SK-N-SH (cell line): Measurements from ENCODE around the gene PRICKLE4. TPM values are rescaled to one million over a fixed set of nuclear protein-coding genes. Genes with fewer than 3 reads are reported as not detected.
"Not testable (repeated sequence)": the region's sequence is repeated elsewhere in the genome, so short reads cannot be mapped to it uniquely, and the experiment has no call there.

Experiments
- CTCF ChIA-PET: fragments of 300-600, 350-600 bp; formaldehyde crosslinking; extraction: SDS; loops from one replicate; lab custom pipeline; 2021; lab: Yijun Ruan, JAX
- POLR2A ChIA-PET: fragments of 350-600 bp; sonication (Branson Sonifier 250); formaldehyde crosslinking; extraction: SDS; loops from one replicate; lab custom pipeline; 2020; ENCODE audit warnings: antibody characterized with exemption, inconsistent platforms; lab: Yijun Ruan, JAX
- DNase-seq: peaks from one replicate; pipeline ENCODE4 v3.0.0; 2012
- H2AFZ ChIP-seq: fragments of 200-600 bp; sonication (generic); 2 replicates; pipeline ENCODE4 v1.8.1; 2016; ENCODE audit warnings: antibody characterized with exemption, mild to moderate bottlenecking, low read depth
- H3F3A ChIP-seq: fragments of 200-600 bp; sonication (generic); replicated peaks from 2 replicates; pipeline ENCODE3; 2016; ENCODE audit warnings: antibody characterized with exemption, mild to moderate bottlenecking; ENCODE audit not compliant: insufficient read depth
- H3K27ac ChIP-seq, 2 experiments: fragments of 200-500 bp in 1 of 2; fragments of 200-600 bp in 1 of 2; sonication (Bioruptor generic) in 1 of 2; sonication (generic), shearing (Covaris generic) in 1 of 2; 2 replicates each; pipeline versions ENCODE4 v1.5.1 to v1.6.1; 2014 to 2016; ENCODE audit warnings: low read depth in 2 of 2, inconsistent platforms in 1 of 2, low read length in 1 of 2, mild to moderate bottlenecking in 1 of 2, mixed read lengths in 1 of 2
- H3K27me3 ChIP-seq: fragments of 200-600 bp; sonication (generic), shearing (Covaris generic); 2 replicates; pipeline ENCODE4 v1.6.1; 2016; ENCODE audit warnings: mixed run types; ENCODE audit not compliant: insufficient read depth
- H3K36me3 ChIP-seq, 2 experiments: fragments of 200-500 bp in 1 of 2; fragments of 200-600 bp in 1 of 2; sonication (Bioruptor generic) in 1 of 2; sonication (generic) in 1 of 2; replicated peaks in 1 of 2; 2 replicates each; pipeline versions ENCODE3 to v1.5.1; 2014 to 2016; ENCODE audit warnings: low read length in 1 of 2, mild to moderate bottlenecking in 1 of 2; ENCODE audit not compliant: insufficient read depth in 2 of 2, control insufficient read depth in 1 of 2
- H3K4me1 ChIP-seq, 2 experiments: fragments of 200-500 bp in 1 of 2; fragments of 200-600 bp in 1 of 2; sonication (Bioruptor generic) in 1 of 2; sonication (generic), shearing (Covaris generic) in 1 of 2; 2 replicates each; pipeline versions ENCODE4 v1.5.1 to v1.6.1; 2014 to 2016; ENCODE audit warnings: low read depth in 1 of 2, low read length in 1 of 2, mixed run types in 1 of 2; ENCODE audit not compliant: insufficient read depth in 2 of 2, control insufficient read depth in 1 of 2
- H3K4me2 ChIP-seq: fragments of 200-600 bp; sonication (generic), shearing (Covaris generic); 2 replicates; pipeline ENCODE4 v1.6.1; 2017; ENCODE audit warnings: mixed run types
- H3K4me3 ChIP-seq, 2 experiments: fragments of 200-500 bp in 1 of 2; fragments of 200-600 bp in 1 of 2; sonication (Bioruptor generic) in 1 of 2; sonication (generic), shearing (Covaris generic) in 1 of 2; 2 replicates each; pipeline versions ENCODE4 v1.5.1 to v1.8.1; 2014 to 2016; ENCODE audit warnings: low read depth in 2 of 2, inconsistent platforms in 1 of 2, low read length in 1 of 2, mild to moderate bottlenecking in 1 of 2, mixed read lengths in 1 of 2, moderate library complexity in 1 of 2
- H3K79me2 ChIP-seq: fragments of 200-600 bp; sonication (generic); 2 replicates; pipeline ENCODE4 v1.8.1; 2017; ENCODE audit warnings: mild to moderate bottlenecking; ENCODE audit not compliant: insufficient read depth
- H3K9ac ChIP-seq: fragments of 200-600 bp; sonication (generic); 2 replicates; pipeline ENCODE4 v1.6.1; 2017; ENCODE audit warnings: mixed run types
- H3K9me2 ChIP-seq: fragments of 200-600 bp; sonication (generic); 2 replicates; pipeline ENCODE4 v1.6.1; 2017; ENCODE audit warnings: mixed run types
- H3K9me3 ChIP-seq: fragments of 200-600 bp; sonication (generic); 2 replicates; pipeline ENCODE4 v1.6.1; 2017; ENCODE audit warnings: mixed run types, mild to moderate bottlenecking, moderate library complexity
- H4K20me1 ChIP-seq: fragments of 200-600 bp; sonication (generic); 2 replicates; pipeline ENCODE4 v1.6.1; 2017; ENCODE audit warnings: mild to moderate bottlenecking, mixed run types; ENCODE audit not compliant: insufficient read depth
- ELF1 ChIP-seq: IDR thresholded peaks from 2 replicates; pipeline ENCODE4 v1.4.0; 2012
- EZH2phosphoT487 ChIP-seq: fragments of 200-600 bp; sonication (generic); IDR thresholded peaks from 2 replicates; pipeline ENCODE4 v1.6.1; 2017; ENCODE audit warnings: low read depth, mixed run types, mild to moderate bottlenecking, antibody characterized with exemption, moderate library complexity, borderline replicate concordance
- GATA2 ChIP-seq: sonication (generic); formaldehyde crosslinking; IDR thresholded peaks from 2 replicates; pipeline ENCODE4 v1.5.0; 2020; ENCODE audit warnings: mild to moderate bottlenecking, missing genetic modification reagents
- IRF3 ChIP-seq: fragments of 150-350 bp; IDR thresholded peaks from 2 replicates; pipeline ENCODE4 v1.6.1; 2016; ENCODE audit warnings: mild to moderate bottlenecking, low read depth, low read length
- MXI1 ChIP-seq: IDR thresholded peaks from 2 replicates; pipeline ENCODE4 v1.6.1; 2012; ENCODE audit warnings: mild to moderate bottlenecking, low read depth, low read length, improper control_type of control experiment
- POLR2AphosphoS5 ChIP-seq: IDR thresholded peaks from 2 replicates; pipeline ENCODE4 v1.6.1; 2012; ENCODE audit warnings: low read depth, low read length
- REST ChIP-seq: IDR thresholded peaks from 2 replicates; pipeline ENCODE4 v1.6.1; 2012; ENCODE audit warnings: mild to moderate bottlenecking, low read depth, low read length, moderate library complexity
- RFX5 ChIP-seq: IDR thresholded peaks from 2 replicates; pipeline ENCODE4 v1.6.1; 2012; ENCODE audit warnings: mild to moderate bottlenecking, improper control_type of control experiment, low read length
- USF1 ChIP-seq: IDR thresholded peaks from 2 replicates; pipeline ENCODE4 v1.4.0; 2012; ENCODE audit warnings: low read depth, borderline replicate concordance
- USF2 ChIP-seq: fragments of 150-350 bp; IDR thresholded peaks from 2 replicates; pipeline ENCODE4 v1.6.1; 2017; ENCODE audit warnings: antibody characterized with exemption, low read length, low read depth, borderline replicate concordance
- YY1 ChIP-seq: IDR thresholded peaks from 2 replicates; pipeline ENCODE4 v1.4.0; 2012; ENCODE audit warnings: low read depth, mild to moderate bottlenecking
- WGBS: methylation state at CpG from one replicate; pipeline ENCODE4 v1.1.6; 2017; ENCODE audit warnings: low lambda C conversion rate; 5-methylcytosine and 5-hydroxymethylcytosine counted together
- polyA plus RNA-seq, 3 experiments: library from polyadenylated mRNA; depleted of rRNA; stranded (reverse); fragments of >200 nt; gene quantifications; 2 replicates each; pipeline ENCODE4 v1.2.3, GENCODE V29; 2012

The PRICKLE4 gene
- polyA plus RNA-seq, 1 of the 3 experiments (the other 2 are of a cell fraction), result 3.9 TPM

- TF ChIP-seq USF2, result no peak
- TF ChIP-seq IRF3, result no peak
- TF ChIP-seq YY1, result no peak
- TF ChIP-seq REST, result no peak
- TF ChIP-seq, all 33 proteins: peak for 0
These were observed 30.5 kb downstream of the PRICKLE4 start (continued) for GRCh38 chr6:41811095-41811494.

- H2AFZ ChIP-seq, H3K4me3 ChIP-seq, H3K9ac ChIP-seq, H3F3A ChIP-seq, H3K9me2 ChIP-seq, H3K9me3 ChIP-seq, H3K27ac ChIP-seq, H4K20me1 ChIP-seq, H3K36me3 ChIP-seq, CTCF ChIA-PET, H3K4me2 ChIP-seq, H3K27me3 ChIP-seq, DNase-seq, H3K79me2 ChIP-seq, H3K4me1 ChIP-seq: not testable (repeated sequence)
- WGBS, result 96% methylated on average over 13 of the region's 13 CpGs
- POLR2A ChIA-PET, result interaction anchor here (0.7 kb wide), 1 partner anchor 533 kb away, joined by 4 read pairs; no protein-coding TSS in a partner anchor
These were observed 31.4 kb downstream of the PRICKLE4 start for GRCh38 chr6:41811946-41812345.

- CTCF ChIA-PET, result interaction anchor here (1.1 to 1.6 kb wide), 4 partner anchors 27 to 231 kb away, joined by 3 to 4 read pairs (median 4); partner anchors contain the start of genes BYSL and MED20
- Histone ChIP-seq H3K79me2 (no peaks in the 10 kb centered on the region), H3F3A (peaks cover 3% of the 10 kb centered on the region), H3K27me3 (no peaks in the 10 kb centered on the region), H3K9ac (no peak overlapping the region), H3K9me3 (no peaks in the 10 kb centered on the region), H3K4me3 (no peak overlapping the region), H2AFZ (no peak overlapping the region), H3K36me3 (no peaks in the 10 kb centered on the region), H4K20me1 (no peaks in the 10 kb centered on the region), H3K9me2 (no peaks in the 10 kb centered on the region), H3K4me1 (no peaks in the 10 kb centered on the region), H3K4me2 (no peak overlapping the region), H3K27ac (no peak overlapping the region)
- POLR2A ChIA-PET, result no interaction called here
- 61% methylated on average over 2 of the region's 2 CpGs for WGBS
- no peak for DNase-seq
- no peak for TF ChIP-seq ELF1
- TF ChIP-seq GATA2, result no peak
- TF ChIP-seq EZH2phosphoT487, result no peak
- TF ChIP-seq USF1, result no peak
- no peak for TF ChIP-seq RFX5
- no peak for TF ChIP-seq POLR2AphosphoS5
- TF ChIP-seq MXI1, result no peak
- no peak for TF ChIP-seq USF2
- TF ChIP-seq, all 33 proteins: peak for 0
These were observed 32.9 kb downstream of the PRICKLE4 start for GRCh38 chr6:41813469-41813868.
